HG03095 (cell line): Measurements from ENCODE around the gene C19orf73.
"Not testable (repeated sequence)": the region's sequence is repeated elsewhere in the genome, so short reads cannot be mapped to it uniquely, and the experiment has no call there.

ENCODE experiments used
- ATAC-seq: cut with Tn5 transposase; IDR thresholded peaks from one replicate; pipeline ENCODE4 v1.9.1; 2021; ENCODE audit warnings: moderate library complexity; ENCODE audit not compliant: unreplicated experiment

C19orf73 gene

GRCh38 chr19:49123285-49123684 lies 4.3 kb upstream of the C19orf73 start:
- ATAC-seq = not testable (repeated sequence)

GRCh38 chr19:49121841-49122240 lies 2.9 kb upstream of the C19orf73 start:
- not testable (repeated sequence) for ATAC-seq

GRCh38 chr19:49120868-49121267 lies 1.9 kb upstream of the C19orf73 start:
- ATAC-seq = no peak

GRCh38 chr19:49120325-49120683 lies 1.4 kb upstream of the C19orf73 start:
- no peak for ATAC-seq

GRCh38 chr19:49119411-49120324 lies 725 bp upstream of the C19orf73 start, which contains the start of gene PPFIA3:
Gene PPFIA3 (plus strand): TSS chr19:49119544. CDS start chr19:49127874, 8,330 bp downstream.
- no peak for ATAC-seq

- no peak for ATAC-seq
Observed at GRCh38 chr19:49117677-49118564, 1.0 kb downstream of the C19orf73 start.

- no peak for ATAC-seq
Observed at GRCh38 chr19:49116544-49116943, 2.4 kb downstream of the C19orf73 start.

- peak; percentile 3 for ATAC-seq
Observed at GRCh38 chr19:49114630-49115363, 4.1 kb downstream of the C19orf73 start.

GRCh38 chr19:49113762-49114629 lies 4.9 kb downstream of the C19orf73 start, which contains the start of gene LIN7B:
Gene LIN7B (plus strand): TSS chr19:49114370. CDS start chr19:49114405, 35 bp downstream.
- ATAC-seq = peak; percentile 44

- no peak for ATAC-seq
Observed at GRCh38 chr19:49111218-49111998, 7.5 kb downstream of the C19orf73 start.

- ATAC-seq = no peak
Observed at GRCh38 chr19:49110567-49110966, 8.4 kb downstream of the C19orf73 start.

GRCh38 chr19:49109569-49110233 lies 9.2 kb downstream of the C19orf73 start:
- no peak for ATAC-seq

- no peak for ATAC-seq
Observed at GRCh38 chr19:49109051-49109450, 9.9 kb downstream of the C19orf73 start.

- no peak for ATAC-seq
Observed at GRCh38 chr19:49107625-49108459, 11.1 kb downstream of the C19orf73 start.

GRCh38 chr19:49106648-49107135 lies 12.3 kb downstream of the C19orf73 start:
- no peak for ATAC-seq

GRCh38 chr19:49104229-49104864 lies 14.6 kb downstream of the C19orf73 start:
- no peak for ATAC-seq
